GM19397 (cell line): Measurements from ENCODE around the gene ZP4.

ENCODE experiments used
- ATAC-seq: cut with Tn5 transposase; IDR thresholded peaks from one replicate; pipeline ENCODE4 v1.9.1; 2021; ENCODE audit warnings: mild to moderate bottlenecking, moderate library complexity; ENCODE audit not compliant: unreplicated experiment

ZP4 gene, protein sequence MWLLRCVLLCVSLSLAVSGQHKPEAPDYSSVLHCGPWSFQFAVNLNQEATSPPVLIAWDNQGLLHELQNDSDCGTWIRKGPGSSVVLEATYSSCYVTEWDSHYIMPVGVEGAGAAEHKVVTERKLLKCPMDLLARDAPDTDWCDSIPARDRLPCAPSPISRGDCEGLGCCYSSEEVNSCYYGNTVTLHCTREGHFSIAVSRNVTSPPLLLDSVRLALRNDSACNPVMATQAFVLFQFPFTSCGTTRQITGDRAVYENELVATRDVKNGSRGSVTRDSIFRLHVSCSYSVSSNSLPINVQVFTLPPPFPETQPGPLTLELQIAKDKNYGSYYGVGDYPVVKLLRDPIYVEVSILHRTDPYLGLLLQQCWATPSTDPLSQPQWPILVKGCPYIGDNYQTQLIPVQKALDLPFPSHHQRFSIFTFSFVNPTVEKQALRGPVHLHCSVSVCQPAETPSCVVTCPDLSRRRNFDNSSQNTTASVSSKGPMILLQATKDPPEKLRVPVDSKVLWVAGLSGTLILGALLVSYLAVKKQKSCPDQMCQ

DNA sequence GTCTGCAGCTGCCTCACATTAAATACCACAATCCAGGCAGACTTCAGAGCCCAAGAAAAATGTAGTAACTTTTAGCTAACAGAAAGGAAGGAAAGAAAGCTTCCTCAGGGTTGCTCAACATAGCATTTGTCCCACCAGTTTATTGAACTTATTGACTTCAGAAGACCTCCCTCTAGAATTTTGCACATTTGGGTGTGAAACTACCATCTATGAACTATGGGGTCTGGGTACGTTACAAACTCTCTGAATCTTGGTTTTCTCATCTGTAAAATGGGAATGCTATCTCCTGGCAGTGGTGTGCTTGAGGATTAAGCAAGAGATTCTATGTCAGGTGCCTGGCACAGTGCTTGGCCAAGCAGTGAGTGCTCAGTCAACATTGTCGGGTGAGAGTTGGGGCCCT is at the start of gene ZP4:
Gene ZP4, minus strand, starts transcription at position 101 of the 400 bp plus-strand sequence. CDS start 287 bp downstream, outside the sequence.
- no peak for ATAC-seq

DNA sequence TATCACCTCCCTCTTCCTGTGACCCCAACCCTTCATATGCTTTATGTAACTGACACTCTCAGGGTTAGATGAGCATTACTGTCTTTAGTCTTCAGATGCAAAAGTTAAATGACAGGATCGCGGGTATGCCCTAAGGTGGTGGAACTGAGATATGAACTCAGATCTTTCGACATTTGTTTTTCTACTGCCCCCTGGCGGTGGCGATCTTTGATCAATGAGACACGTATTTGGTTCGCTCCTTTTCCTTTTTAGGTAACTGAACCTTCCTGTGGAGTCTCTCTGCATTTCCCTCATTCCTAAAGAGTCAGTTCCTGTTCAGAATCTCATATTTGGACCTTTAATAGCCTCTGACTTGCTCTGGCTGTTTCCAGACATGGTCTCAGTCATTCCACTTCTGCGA is 47.8 kb upstream of the ZP4 start:
- ATAC-seq = no peak

DNA sequence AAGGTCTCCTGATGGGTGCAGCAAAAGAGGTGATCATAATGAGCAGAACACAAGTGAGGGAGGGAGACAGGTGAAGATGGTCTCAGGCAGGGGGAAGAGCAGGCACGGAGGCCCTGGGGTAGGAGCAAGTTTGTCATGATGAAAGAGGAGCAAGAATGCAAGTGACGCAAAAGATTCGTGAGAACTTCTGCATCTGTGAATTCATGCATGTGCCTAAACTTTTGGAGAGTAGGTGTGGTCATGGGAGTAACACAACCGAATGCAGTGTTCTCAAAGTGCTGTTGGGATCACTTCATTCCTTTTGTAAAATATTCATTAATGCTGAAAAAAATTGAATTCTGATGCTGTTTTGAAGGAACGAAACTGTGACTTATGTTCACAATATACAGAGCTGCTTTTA is 47.3 kb upstream of the ZP4 start:
- ATAC-seq = no peak

DNA sequence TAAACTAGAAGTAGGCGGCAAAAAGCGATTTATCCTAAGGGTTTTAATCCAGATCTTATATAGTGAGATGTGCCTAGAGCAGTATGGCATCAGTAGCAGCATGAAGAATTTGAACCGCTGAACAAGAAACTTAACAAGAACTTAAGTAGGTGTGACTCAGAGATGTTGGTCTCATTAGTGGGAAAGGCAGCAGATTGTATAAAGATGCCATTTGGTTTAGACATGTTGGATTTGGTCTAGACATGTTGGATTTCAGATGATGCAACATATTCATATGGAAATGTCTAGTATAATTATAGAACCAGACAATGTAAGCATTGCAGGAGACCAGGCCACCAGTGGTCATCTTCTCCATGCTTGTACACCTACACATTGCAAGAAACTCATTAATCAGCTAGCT is 42.1 kb upstream of the ZP4 start:
- no peak for ATAC-seq

DNA sequence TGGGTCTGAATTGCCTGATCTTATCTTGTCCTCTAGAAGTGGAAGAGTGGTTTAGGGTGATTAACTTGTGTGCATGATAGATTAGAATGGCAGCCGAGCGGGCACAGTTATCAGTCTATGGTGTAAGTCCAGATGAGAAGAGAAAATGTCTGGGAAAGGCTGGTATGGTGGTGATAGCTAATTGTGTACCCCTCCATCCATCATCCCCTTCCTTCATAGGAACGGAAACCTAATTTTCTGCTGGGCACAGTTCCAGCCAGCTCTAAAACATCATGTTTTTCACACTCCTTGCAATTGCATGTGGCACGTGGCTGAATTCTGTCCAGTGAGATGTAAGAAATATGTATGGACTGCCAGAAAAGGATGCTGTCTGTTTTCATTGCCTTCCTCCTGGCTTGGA is 40.9 kb upstream of the ZP4 start:
- ATAC-seq = no peak

DNA sequence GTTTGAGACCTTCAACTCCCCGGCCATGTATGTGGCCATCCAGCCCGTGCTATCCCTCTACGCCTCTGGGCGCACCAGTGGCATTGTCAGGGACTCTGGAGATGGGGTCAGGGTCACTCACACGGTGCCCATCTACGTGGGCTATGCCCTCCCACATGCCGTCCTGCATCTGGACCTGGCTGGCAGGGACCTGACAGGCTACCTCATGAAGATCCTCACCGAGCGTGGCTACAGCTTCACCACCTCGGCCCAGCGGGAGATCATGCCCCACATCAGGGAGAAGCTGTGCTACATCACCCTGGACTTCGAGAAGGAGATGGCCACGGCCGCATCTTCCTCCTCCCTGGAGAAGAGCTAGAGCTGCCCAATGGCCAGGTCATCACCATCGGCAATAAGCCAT is 36.5 kb upstream of the ZP4 start:
- no peak for ATAC-seq

DNA sequence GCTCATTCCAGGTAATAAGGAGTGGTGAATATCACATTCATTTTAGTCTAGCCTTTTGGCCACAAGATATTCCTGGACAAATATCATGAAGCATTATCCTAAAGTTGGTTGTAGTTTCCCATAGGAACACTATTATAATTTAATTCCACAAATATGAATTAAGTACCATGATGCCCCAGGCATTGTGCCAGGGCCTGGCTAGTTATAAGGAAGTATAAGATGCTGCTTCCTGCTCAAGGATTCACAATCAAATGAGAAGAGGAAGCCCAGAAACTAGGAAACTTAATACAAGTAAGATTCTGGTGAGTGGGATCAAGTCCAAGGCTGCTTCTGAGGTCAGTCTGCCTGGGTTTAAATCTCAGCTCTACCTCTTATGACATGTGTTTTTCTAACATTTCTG is 30.6 kb upstream of the ZP4 start:
- no peak for ATAC-seq

DNA sequence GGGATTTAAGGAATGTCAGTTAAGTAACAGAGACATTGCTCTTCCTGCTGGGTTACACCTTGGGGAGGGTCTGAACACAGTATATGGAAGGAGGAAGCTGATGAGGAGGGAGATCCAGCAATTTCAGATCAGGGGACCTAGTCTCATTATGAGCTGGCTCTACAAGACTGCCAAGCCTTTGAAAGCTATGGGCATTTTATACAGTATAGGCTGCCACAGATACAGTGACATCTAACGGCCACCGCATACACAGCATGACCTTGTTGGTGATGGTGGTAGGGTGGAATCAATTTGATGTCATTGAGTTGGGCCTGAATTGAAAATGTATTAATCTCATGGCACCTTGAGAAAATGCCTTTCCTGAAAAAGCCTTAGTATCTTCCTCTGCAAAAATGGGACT is 22.6 kb upstream of the ZP4 start:
- no peak for ATAC-seq

DNA sequence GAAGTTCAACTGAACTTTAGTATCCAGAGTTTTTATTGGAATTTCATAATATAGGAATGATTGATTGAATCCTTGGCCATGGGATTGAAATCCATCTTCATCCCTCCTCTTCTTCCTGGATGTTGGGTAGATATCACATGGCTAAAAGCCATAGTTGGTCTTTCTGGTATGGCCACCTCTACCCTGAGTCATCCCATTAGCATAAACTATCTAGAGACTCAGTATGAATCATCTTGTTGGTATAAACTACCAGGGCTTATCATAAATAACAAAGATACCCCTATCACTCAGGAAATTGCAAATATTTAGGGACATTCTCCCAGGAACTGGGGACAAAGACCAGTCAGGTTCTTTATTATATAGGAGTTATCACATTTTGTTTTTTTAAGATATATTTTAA is 21.2 kb upstream of the ZP4 start:
- ATAC-seq = no peak

DNA sequence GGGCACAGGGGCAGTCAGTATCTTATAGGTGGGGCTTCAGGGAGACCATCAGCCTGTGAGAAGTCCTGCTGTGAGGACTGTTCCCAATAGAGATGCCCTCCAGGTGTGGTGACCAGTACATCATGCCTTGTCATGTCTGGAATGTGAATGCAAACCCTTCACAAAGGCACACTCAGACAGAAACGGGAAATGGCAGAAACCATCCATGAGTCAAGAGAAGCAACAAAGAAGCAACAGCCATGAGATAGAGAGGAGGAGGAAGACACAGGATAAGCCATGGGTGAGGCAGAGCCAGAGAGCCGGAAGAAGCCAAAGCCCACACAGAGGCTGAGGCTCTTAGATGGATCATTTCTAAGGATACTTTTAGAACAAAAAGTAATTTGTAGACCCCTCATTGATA is 20.1 kb upstream of the ZP4 start:
- ATAC-seq = no peak

DNA sequence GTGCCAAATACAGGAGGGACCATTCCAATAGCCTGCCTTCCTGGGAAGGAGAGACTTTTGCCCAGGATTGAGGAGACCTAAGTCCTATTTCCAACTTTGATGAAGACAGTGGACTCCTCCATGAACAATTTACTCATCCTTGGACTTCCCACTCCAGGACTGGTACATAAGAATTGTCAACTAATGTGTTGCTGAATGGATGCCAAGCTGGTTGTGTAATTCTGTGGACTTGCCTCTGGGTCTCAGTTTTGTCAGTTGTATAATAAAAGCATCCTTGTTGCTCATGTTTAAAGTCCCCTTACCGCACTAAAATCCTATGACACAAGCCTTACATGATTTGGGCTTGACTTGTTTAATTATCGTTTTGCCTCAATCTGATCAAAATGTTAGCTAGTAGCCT is 13.2 kb upstream of the ZP4 start:
- no peak for ATAC-seq

DNA sequence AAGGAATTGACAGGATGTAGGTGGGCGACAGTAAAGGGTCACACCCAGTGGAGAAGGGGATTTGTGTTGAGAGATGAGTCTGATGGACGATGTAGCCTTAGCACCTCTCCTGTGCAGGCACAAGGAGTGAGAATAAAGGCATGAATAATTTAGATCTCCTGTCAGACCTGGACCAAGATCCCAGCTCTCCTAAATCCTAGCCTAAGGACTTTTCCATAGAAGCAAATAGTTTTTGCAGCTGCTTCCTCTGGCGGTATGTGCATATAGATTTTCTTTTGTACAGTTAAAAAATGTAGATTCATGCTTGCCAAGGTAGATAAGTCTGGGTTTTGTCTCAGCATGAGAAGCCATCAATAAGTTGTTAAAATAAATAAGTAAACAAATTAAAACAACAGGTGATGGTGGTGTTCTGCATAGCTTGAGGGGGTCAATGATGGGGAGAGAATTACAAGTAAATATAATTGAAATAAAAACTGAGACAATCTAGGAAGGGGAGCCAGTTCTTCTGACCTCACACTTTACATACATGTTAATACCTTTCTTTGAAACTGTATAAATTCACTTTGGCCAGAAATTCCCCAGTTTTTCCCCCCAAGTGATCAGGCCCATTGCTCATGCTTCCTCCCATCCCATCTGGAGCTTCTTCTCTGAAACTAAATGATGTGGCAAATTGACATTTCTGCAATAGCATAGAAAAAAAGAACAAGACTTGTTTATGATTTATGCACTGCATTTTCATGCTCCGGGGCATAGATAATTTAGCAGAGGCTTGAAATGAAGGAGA is 12.4 kb upstream of the ZP4 start:
- no peak for ATAC-seq

DNA sequence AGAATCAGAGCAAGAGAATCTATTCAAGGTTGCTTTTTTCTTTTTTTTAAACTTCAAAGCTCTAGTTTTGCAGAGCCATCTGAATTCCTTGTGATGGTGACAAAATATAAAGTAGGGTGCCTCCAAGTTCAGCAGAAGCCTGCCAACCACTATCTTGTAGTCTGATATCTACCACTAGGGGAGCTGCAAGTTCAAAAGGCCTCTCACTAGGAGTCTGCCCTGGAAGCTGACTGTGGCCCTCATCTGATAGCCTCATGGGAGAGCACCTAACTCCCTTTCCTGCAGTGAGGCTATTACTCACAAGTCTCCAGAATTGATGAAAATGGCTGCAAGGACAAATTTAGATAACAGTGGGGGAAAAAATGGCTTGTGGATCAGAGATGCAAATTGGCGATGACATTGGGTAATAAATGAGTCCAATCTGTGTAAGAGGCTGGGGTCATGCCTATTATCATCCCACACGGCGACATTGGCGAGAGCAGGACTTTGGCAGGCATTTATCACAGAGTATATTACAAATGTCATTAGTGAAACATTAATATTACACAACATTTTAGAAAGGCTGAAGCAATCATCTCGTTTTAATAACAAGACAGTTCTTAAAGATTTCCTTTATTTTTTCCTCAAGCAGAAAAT is 10.7 kb upstream of the ZP4 start:
- ATAC-seq = no peak

DNA sequence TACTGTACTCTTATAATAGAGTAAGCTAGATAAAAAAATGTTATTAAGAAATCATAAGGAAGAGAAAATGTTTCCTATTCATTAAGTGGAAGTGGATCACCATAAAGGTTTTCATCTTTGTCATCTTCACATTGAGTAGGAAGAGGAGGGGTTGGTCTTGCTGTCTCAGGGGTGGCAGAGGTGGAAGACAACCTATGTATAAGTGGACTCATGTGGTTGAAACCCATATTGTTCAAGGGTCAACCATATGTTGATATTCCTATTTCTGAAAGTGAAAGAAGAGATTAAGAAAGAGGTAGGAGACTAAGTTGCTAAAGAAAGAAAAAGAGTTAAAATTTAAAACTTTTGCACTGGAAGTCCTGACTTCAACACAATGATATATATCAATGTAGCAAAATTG is 4.9 kb upstream of the ZP4 start:
- no peak for ATAC-seq

DNA sequence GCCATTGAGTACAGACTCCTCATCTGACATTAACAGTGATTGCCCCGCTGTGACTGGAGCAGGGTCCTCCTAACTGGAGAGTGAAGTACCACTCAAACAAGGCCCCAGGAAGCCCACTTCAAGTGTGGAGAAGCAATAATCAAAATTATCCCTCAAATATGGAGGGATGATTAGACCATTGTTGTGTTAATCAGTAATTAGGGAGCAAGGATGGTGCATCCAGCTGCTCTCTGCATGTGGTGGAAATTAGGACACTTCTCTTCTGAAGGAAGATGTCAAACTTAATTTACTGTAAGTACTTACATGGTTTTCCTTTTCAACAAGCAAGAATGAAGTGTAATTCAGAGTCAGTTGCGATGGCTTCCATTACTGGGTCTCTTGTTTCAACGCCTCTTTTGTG is 3.4 kb upstream of the ZP4 start:
- no peak for ATAC-seq

DNA sequence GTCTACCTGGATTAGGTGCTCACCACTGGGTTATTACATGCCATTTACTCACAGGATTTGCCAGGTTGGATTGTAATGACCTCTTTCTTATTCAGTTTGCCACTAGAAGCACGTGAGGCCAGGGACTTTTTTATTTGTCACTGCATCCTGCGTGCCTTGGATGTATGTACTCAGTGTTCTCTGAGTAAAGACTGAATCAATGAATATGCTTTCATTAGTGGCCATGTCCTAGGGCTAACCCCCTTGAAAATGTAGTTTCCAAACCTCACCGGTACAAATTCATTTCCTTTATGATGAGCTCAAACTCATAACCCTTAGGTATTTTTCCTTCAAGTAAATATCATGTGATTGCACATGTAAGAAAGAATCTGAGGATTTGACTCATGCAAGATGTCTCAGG is 1.3 kb upstream of the ZP4 start:
- no peak for ATAC-seq

DNA sequence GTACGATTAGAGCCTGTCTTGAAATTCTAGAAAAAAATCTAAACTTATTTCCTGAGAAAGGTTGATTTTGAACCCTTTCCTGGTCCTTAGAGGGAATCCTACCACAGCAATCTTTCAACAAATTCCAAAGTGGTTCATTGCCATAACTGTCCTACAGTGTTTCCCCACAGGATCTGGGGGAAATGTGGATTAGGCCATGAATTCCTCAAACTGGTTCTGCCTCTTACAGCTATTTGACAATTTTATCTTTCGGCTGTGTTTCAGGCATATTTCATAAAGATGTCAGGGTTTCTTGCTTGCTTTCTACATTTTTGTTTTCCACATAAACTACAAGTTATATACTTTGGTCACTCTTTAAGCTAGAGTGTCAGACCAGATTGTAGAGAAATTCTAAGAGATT is 544 bp upstream of the ZP4 start:
- no peak for ATAC-seq

DNA sequence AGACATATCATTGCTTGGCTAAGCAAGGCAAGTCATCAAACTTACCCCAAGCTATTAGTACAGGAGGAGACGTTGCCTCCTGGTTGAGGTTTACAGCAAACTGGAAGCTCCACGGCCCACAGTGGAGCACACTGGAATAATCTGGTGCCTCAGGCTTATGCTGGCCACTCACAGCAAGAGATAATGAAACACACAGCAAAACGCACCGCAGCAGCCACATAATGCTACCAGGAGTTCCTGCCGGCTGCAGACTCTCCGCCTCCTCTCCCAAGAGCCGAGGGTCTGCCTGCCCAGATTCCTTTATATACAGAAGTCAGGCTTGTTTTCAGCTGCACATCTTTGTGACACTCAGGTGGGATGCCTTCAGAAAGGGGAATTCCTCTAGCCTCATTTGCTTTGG is 306 bp downstream of the ZP4 start:
- no peak for ATAC-seq

DNA sequence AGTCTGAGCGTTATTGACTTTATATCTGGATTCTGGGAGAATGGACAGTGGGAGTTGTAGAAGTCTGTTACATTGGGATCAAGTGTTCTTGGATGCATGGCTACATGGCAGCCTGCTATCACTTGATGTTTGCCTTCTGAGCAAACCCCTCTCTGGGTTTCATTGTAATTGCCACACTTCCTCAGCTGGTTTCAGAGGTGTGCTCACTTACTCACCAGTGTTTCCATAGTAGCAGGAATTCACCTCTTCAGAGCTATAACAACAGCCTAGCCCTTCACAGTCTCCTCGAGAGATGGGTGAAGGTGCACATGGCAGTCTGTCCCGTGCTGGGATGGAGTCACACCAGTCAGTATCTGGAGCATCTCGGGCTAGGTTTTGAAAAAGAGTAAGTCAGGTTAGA is 2.6 kb downstream of the ZP4 start:
- ATAC-seq = no peak

DNA sequence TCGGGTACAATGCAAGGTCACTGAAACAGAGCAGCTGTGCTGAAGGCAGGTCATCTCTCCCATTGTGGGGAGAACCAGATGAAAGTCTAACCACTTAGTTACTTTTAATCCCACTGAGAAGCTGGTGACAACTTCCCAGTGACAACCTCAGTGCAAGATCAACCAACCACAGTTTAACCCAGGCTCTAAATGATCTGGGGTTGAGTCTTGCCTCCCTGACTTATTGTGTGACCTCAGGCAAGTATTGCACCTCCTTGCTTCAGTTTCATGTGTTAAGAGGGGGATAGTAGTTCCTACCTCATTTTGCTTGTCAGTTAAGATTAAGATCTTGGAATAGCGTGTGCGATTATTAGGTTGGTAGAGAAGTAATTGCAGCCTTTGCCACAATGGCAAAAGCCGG is 3.2 kb downstream of the ZP4 start:
- no peak for ATAC-seq

DNA sequence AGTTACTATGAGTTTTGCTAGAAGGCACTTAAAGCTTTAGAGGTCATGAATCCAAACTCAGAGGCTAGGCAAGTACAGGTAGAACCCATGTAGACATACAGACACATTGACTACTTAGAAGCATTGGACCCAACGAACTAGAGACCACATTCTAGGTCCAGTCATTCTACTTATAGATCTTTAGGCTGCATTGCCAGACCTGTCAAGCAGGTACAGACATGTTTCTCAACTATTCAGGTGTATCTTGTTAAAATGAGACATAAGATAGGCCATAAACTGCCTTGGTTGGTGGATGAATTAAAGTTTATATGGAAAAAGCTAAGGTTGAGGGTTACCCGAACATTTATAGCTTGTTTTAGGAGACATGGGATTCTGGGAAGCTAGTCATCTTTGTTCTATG is 6.5 kb downstream of the ZP4 start:
- ATAC-seq = no peak

DNA sequence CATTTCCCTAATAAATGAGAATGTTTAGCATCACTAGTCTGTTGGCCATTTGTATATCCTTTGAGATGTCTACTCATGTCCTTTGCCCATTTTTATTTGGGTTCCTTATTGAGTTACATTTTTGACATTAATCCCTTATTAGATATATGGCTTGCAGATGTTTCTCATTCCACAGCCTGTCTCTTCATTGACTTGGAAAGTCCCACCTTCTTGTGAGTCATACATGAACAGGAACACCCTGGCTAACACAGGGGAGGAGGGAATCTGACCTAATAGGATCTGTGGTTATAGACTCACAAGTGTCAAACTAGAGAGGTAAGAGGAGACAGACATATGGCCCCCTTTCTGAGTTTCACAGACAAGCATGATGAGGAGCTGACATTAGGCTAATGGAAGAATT is 11.5 kb downstream of the ZP4 start:
- no peak for ATAC-seq
